Activated CD4-positive, alpha-beta T cell treated with anti-CD3 and anti-CD28 coated beads, Interleukin-2, amount 50 U/mL, for 16 hours (primary cell): Measurements from ENCODE around the gene MED31.

ENCODE experiments used
- DNase-seq: peaks from one replicate; pipeline ENCODE4 v3.0.0-alpha.2; 2020

Gene MED31

DNA sequence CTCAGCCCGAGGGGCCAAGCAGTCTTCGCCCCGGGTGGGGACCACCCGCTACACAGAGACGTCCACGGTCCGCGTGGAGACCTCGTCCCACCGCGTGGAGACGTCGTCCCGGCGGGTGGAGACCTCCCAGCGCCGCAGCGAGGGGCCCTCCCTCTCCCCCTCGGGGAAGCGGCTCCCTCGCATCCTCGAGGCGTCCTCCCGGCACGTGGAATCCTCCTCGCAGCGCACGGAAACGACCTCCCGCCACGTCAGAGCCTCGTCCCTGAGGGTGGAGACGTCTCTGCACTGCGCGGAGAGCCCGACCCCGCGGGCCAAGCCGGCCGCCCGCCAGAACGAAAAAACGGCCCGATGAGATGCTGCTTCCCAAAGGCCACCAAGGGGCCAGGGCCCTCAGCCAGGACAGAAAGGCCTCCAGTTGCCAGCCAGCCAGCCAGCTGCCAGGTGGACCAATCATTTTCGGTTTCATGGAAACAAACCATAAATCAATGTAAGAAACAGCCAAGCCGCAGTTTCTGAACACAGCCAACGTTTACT, 581 bp upstream of the MED31 start:
- no peak for DNase-seq

- peak; percentile 41 for DNase-seq
Measured at GRCh38 chr17:6648181-6648580, 3.2 kb downstream of the MED31 start.

GRCh38 chr17:6643451-6644125, 7.8 kb downstream of the MED31 start:
- peak; percentile 69 for DNase-seq

DNA sequence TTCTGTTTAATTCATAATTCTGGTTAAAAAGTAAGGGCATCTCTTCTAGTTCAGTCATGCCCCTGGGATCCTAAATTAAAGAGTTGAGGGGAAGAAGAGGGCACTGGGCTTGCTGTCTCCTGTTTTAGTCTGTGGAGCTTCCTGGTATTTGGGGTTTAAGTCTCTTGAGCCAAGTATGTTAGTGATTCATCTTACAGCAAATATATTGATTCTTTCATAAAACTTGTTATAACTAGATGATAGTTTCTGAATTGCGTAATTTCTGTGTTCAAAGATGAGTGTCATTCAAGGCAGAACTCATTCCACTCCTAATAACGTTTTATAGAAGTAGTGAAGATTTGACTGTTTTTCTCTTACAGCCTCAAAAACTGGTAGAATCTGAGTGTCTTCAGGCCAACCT, 8.8 kb downstream of the MED31 start:
- peak; percentile 77 for DNase-seq

DNA sequence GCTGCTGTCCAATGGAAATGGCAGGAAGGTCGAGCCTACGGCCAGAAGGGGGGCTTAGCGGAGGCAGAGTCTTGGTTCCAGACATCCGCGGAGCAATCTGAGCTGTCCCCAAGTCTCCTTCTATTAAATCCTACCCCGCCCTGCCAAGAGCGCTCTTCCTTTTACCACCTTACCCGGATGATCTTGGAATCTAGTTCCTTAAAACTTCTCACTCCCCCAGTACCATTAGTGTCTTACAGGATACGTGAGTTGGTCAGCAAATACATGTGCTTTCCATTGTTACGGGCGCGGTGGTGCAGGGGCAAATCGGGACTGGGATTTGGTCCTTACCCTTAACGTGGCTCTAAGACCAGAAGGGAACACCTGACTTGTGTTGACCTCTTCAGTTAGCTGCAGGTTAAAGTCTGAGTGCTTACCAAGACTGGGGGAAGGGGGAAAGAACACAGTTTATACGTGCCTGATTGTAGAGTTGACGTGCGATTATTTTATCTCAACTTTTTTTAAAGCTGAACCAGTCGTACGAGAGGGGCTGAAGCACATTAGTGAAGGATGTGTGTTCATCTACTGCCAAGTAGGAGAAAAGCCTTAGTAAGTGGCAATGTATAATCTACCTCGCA, 10.1 kb downstream of the MED31 start:
- peak; percentile 32 for DNase-seq

- peak; percentile 97 for DNase-seq
Measured at GRCh38 chr17:6640536-6641246, 10.7 kb downstream of the MED31 start, which contains the start of the genes KIAA0753 and TXNDC17. Gene KIAA0753, minus strand, starts transcription at chr17:6640711. Its CDS starts 5,608 bp downstream, at chr17:6635103. Gene TXNDC17, plus strand, starts transcription at chr17:6641060. Its CDS starts 23 bp downstream, at chr17:6641083.

- DNase-seq, result no peak
Measured at GRCh38 chr17:6639586-6640535, 11.5 kb downstream of the MED31 start.

GRCh38 chr17:6639014-6639585, 12.3 kb downstream of the MED31 start:
- no peak for DNase-seq

GRCh38 chr17:6638046-6638908, 13.1 kb downstream of the MED31 start:
- no peak for DNase-seq

DNA sequence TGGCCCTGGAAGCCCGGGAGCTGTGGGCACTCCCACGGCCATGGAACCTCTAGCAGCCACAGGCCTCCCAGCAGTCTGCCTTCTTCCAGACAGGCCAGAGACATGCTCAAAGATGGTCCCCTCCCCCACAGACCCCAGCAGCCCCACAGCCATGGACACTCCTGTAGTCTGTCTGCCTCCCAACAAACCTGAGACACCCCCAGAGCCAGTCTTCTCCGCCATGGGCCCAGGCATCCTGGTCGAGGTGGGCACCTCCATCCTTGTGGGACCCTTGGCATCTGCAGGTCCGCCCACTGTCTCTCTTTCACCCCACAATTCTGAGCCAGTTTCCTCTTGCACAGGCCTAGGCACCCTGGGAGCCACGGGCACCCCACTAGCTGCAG, 14.0 kb downstream of the MED31 start:
- no peak for DNase-seq

- no peak for DNase-seq
Measured at GRCh38 chr17:6636616-6637457, 14.6 kb downstream of the MED31 start.

- DNase-seq, result no peak
Measured at GRCh38 chr17:6636105-6636504, 15.3 kb downstream of the MED31 start.

- no peak for DNase-seq
Measured at GRCh38 chr17:6633263-6633662, 18.1 kb downstream of the MED31 start.

DNA sequence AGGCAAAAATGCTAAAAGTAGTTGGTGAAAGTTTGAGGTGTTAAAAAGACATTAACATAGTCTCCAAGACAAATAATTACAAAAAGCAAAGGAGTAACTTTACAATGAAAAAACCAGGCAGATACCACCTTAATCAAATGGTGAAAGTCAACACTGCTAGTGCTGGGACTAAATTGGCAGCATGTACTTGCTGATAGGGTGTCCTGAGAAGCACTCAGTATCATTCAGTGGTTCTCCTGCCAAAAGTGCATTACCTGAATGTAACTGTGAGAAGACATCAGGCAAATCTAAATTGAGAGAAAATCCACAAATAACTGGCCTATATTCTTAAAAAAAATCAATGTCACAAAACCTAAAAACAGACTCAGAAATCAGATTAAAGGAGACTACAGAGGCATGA, 18.9 kb downstream of the MED31 start:
- no peak for DNase-seq

DNA sequence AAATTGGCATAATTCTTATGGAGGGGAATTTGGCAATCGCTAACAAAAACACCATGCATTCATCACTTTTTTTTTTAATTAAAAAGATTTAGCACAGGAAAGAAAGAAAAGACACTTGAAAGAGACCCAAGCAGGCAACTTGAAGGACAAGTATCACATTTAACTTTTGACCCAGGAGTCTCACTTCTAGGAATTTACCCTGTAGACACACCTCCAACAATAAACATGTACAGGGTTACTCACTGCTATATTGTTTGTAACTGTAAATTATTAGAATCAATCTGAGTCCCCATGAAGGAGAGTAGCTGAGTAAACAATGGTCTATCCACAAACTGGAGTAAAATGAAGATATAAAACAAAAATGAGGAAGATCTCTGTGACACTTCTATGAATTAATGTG, 21.0 kb downstream of the MED31 start:
- no peak for DNase-seq

DNA sequence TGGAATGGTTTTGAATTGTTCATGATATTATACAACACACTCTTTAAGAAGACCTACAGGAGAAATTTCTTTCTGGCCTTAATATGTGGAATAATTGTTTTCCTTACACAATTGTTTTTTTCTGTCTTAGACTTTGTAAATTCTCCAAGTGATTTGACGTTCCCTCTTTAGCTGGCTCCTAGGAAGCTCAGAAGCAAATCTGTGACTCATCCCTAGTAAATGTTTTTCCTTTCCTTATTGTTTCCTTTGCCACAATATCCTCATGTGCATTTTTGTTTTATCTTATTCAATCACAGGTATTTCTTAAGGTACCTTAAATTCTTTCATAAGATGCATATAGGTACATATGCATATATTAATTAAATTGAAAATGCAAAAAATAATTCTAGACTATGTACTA, 24.4 kb downstream of the MED31 start:
- DNase-seq, result no peak

- DNase-seq, result no peak
Measured at GRCh38 chr17:6626616-6627015, 24.8 kb downstream of the MED31 start.

- DNase-seq, result no peak
Measured at GRCh38 chr17:6623941-6624340, 27.5 kb downstream of the MED31 start.

DNA sequence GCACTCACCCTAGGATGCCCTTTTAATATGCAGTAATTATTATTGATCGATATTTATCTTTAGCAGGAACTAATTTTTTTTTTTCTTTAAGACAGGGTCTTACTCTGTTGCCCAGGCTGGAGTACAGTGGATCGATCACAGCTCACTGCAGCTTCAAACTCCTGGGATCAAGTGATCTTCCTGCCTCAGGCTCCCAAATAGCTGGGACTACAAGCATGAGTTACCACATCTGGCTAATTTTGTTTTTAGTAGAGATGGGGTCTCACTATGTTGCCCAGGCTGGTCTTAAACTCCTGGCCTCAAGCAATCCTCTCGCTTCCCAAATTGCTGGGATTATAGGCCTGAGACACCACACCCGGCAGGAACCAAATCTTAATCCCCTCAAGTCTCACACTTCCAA, 40.2 kb downstream of the MED31 start:
- DNase-seq, result no peak

- no peak for DNase-seq
Measured at GRCh38 chr17:6610011-6610410, 41.4 kb downstream of the MED31 start.
